ENCODE data around the gene TEX9.
"Not testable (repeated sequence)": the region's sequence is repeated elsewhere in the genome, so short reads cannot be mapped to it uniquely, and the experiment has no call there.

The TEX9 gene

GRCh38 chr15:56367156-56367555 lies 1.9 kb downstream of the TEX9 start:
- no peak for DNase-seq

GRCh38 chr15:56369234-56369633 lies 4.0 kb downstream of the TEX9 start:
- no peak for DNase-seq

GRCh38 chr15:56371495-56372147 lies 6.4 kb downstream of the TEX9 start:
- DNase-seq = no peak

GRCh38 chr15:56374693-56375092 lies 9.5 kb downstream of the TEX9 start:
- not testable (repeated sequence) for DNase-seq

- not testable (repeated sequence) for DNase-seq
These were observed 12.6 kb downstream of the TEX9 start for GRCh38 chr15:56377822-56378221.

GRCh38 chr15:56383010-56383409 lies 17.8 kb downstream of the TEX9 start:
- no peak for DNase-seq

- DNase-seq = no peak
These were observed 20.7 kb downstream of the TEX9 start for GRCh38 chr15:56385908-56386307.

- no peak for DNase-seq
These were observed 25.6 kb downstream of the TEX9 start for GRCh38 chr15:56390739-56391267.

GRCh38 chr15:56393277-56393676 lies 28.1 kb downstream of the TEX9 start:
- DNase-seq = no peak

GRCh38 chr15:56394909-56395308 lies 29.7 kb downstream of the TEX9 start:
- no peak for DNase-seq

- DNase-seq = not testable (repeated sequence)
These were observed 32.1 kb downstream of the TEX9 start for GRCh38 chr15:56397325-56397724.

- not testable (repeated sequence) for DNase-seq
These were observed 34.0 kb downstream of the TEX9 start for GRCh38 chr15:56399209-56399608.

GRCh38 chr15:56410721-56411120 lies 45.5 kb downstream of the TEX9 start:
- DNase-seq = no peak

GRCh38 chr15:56411122-56411749 lies 46.0 kb downstream of the TEX9 start:
- DNase-seq = no peak

GRCh38 chr15:56413114-56413733 lies 48.0 kb downstream of the TEX9 start:
- not testable (repeated sequence) for DNase-seq

- DNase-seq = no peak
These were observed 60.0 kb downstream of the TEX9 start for GRCh38 chr15:56425276-56425675.

GRCh38 chr15:56425976-56426375 lies 60.8 kb downstream of the TEX9 start:
- no peak for DNase-seq

- no peak for DNase-seq
These were observed 63.7 kb downstream of the TEX9 start for GRCh38 chr15:56428821-56429458.

- DNase-seq = no peak
These were observed 67.1 kb downstream of the TEX9 start for GRCh38 chr15:56432304-56432703.

- DNase-seq = no peak
These were observed 75.1 kb downstream of the TEX9 start for GRCh38 chr15:56440214-56440770.

GRCh38 chr15:56442354-56442753 lies 77.1 kb downstream of the TEX9 start:
- DNase-seq = no peak

GRCh38 chr15:56445746-56446145 lies 80.5 kb downstream of the TEX9 start:
- no peak for DNase-seq

GRCh38 chr15:56454836-56455235 lies 89.6 kb downstream of the TEX9 start:
- DNase-seq = no peak

Measured in stimulated activated CD4-positive, alpha-beta T cell treated with anti-CD3 and anti-CD28 coated beads, Interleukin-12 subunit alpha, Interleukin-12 subunit beta, amount 100 ng/mL, for 4 hours (primary cell).